Dedifferentiated amniotic fluid mesenchymal stem cell (primary cell): Measurements from ENCODE around the gene DHCR7.

Experiments used
- DNase-seq: peaks from one replicate; pipeline ENCODE4 v3.0.0-alpha.2; 2016; ENCODE audit errors: extremely low spot score

Gene DHCR7

DNA sequence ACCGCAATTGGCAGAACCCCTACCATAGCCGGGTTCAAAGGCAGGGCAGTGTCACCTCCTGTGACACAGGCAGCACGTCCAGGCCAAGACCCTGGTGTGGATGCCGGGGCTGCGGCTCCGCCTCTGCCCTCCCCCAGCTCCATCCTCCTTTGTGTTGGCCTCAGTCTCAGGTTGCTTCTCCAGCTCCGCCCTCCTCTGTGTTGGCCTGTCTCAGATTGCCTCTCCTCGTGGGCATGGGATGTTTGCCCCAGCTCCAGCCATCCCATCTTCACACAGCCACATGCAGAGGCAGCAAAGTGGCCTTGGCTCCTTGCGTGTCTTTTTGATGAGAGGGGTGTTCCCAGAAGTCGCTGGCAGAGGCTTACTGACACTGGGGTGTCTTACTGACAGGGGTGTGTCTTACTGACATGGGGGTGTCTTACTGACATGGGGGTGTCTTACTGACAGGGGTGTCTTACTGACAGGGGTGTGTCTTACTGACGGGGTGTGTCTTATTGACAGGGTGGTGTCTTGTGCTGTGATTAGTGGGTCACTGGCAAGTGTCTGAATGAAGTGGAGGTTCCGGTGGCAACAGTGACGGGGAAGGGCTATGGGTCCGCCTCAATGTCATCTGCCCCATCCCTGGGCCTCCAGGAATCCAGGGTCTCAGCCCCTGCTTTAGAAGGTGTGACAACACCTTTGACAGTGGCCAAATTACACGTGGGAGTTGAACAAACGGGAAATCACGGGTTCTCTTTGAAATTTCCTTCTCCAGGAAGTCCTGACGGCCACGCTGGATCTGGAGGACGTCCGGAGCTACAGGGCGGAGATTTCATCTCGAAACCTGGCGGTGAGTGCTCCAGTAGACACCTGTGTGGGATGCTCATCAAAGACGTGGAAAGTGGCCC, 29.7 kb upstream of the DHCR7 start:
- no peak for DNase-seq

DNA sequence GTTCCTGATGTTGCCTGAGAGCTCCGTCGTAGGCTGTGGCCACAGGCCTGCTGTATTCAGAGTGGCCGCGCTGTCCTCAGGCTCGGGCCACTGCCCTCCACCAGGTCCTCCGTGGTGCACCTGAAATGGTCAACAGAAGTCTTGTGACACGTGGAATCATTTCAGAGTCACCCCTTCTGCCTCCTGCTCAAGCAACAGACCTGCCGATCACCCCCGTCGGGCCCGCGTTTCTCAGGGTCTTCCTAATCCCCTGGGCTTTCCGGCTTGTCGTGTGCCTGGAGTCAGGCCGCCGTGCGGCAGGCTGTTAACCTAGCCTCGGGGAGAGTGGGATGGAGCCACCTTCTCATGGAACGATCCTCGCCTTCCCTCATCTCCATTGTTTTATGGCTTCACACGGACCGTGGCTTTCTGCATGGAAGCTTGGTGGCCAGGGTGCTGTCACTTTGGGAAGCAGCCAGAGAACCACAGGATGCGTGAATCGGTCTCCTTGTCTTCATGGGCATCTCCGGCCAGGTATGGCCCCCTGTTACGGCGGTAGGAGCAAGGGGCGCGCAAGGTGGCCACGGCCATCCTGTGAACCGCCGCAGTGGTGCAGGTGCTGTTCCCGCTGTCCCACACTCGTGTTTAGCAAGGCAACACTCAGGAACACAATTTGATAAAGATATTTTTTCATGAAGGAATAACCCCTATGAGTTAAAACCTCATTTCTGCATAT, 28.9 kb upstream of the DHCR7 start:
- DNase-seq, result no peak

DNA sequence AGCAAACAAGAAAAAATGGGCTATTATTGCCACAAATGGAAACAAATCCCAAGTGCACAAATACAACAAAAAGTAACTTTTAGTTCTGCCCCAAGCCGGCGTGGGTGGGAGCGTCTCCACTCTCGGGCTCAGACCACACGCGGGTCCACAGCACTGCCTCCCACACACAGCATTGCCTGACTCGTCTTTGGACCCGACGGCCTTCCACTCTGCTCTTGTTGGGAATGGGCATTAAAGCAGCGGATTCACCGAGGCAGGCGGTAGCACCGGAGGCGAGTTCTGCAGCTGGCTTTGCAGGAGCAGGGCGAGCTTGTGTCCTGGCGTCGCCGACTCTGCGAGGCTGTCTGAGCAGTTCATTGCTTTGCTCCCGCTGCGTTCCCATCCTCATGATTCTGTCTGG, 27.8 kb upstream of the DHCR7 start:
- DNase-seq, result no peak

DNA sequence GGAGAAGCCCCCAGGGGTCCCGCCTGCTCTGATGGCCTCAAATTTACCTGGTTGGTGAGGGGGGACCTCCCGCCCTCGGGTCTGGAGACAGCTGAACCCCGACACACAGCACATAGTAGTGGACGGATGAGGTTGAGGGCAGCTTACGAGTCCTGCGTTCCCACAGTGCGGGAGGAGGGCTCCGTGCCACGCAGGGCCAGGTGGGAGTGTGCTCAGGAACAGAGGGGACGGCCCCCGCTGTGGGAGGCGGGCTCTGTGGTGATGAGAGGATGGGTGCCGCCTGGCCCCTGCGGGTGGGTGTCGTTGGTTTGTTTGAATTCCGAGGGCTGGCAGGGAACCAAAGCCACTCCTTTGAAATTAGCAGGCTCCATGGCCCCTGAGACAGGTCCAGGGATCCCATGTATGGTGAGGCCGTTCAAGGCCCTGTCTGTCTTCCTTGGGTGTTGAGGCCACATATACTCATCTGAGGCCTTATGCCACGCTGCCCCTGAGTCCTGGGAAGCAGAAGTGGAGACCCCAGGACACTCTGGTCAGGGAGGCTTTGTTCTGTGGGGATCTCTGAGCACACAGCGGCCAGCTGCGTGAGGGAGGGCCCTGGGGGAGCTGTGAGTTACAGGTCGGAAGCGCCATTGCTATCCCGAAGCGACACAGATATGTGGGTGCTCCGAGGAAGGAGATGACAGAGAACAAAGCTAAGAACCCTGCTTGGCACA, 26.7 kb upstream of the DHCR7 start:
- DNase-seq, result no peak

DNA sequence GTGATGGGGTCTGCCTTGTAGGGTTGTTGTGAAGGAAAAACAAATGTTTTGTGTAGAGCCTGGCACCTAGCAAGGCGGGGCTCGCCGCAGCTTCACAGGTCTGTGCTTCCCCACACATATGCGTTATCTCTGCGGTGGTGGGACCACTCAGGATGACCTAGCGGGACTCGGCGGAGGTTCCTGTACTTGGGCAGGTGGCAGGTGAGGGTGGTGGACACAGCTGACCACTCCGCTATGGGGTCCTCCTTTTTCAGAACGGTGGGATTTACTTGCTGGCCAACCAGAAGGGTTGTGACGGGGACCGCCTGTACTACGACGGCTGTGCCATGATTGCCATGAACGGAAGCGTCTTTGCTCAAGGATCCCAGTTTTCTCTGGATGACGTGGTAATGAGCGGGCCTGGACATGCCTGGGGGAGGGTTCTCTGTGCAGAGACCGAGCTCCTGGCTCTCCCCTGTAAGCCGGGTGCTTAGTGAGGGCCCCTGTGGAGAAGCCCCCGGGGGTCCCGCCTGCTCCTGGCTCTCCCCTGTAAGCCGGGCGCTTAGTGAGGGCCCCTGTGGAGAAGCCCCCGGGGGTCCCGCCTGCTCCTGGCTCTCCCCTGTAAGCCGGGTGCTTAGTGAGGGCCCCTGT, 26.1 kb upstream of the DHCR7 start:
- no peak for DNase-seq

- no peak for DNase-seq
Measured at GRCh38 chr11:71473793-71474080, 25.5 kb upstream of the DHCR7 start.

- no peak for DNase-seq
Measured at GRCh38 chr11:71472941-71473792, 25.0 kb upstream of the DHCR7 start.

GRCh38 chr11:71472357-71472885, 24.2 kb upstream of the DHCR7 start:
- DNase-seq, result no peak

DNA sequence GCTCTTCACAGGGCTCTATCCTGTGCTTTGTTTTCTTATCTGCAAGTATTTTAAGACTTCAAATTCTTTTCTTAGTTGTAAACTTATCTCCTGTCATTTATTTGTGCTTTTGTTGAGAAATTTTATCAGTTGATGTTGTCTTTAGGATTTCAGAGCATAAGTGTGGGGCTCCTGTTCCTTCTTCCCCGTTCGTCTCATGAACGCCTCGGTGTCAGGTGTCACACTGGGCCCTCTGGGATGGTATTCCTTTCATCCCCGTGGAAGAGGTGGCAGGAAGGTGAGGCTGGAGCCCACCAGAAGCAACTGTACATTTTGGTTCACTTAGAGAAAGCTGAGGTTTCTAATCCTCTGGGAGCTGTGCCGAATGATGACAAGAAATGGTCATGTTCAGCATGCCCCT, 22.8 kb upstream of the DHCR7 start:
- DNase-seq, result no peak

DNA sequence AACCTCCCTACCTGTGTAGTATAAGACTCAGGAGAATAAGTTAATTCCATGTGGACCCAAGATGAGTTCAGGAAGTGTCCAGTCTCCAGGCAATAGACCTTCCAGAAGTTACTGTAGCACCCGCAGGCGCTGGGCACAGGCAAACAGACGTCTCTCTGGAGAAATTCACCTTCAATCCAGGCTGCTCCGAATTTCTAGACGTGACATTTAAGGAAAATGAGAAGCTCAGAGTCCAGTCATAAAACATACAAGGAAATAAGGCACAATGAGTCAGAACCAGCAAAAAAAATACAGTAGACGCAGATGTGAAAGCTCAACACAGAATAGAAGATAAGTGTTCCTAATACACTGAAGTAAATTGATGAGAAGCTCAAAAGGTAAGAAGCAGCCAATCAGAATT, 19.0 kb upstream of the DHCR7 start:
- DNase-seq, result no peak

DNA sequence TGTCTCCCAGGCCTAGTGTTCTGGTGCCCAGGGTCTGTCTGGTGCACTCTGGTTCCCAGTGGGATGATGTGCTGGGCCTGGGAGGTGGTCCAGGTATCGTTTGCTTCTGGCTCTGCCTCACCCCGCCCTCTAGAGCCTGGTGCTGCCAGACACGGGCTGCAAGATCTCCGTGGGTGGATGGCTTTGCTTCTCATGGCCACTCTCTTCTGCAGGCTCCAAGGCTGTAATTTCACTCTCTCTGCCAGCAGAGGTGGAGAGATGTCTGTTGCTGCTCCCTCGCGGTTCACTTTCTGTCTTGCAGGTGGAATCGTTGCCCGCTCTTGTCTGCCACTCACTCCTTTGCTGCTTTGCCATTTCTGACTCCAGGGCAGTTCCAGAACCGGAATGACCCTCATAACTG, 18.2 kb upstream of the DHCR7 start:
- DNase-seq, result no peak

DNA sequence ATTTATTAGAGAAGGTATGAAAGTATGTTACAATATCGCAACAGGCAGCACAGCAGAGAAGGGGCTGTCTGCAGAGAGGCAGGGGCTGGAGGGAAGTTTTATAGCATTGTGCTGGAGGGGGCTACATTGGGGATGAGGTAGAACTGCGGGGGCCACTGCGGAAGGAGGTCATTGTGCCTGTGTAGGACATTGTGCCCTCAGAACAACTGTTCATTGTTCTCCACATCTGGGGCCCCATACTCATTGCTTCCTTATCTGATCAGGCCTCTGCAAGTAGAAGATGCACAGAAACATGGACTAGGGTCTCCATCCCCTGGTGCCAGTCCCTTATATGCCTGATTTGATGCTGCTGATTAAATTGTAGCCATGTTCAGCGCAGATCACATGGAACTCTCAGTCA, 16.9 kb upstream of the DHCR7 start:
- no peak for DNase-seq

- DNase-seq, result no peak
Measured at GRCh38 chr11:71463331-71464211, 15.4 kb upstream of the DHCR7 start.

- no peak for DNase-seq
Measured at GRCh38 chr11:71462726-71463125, 14.5 kb upstream of the DHCR7 start.

- no peak for DNase-seq
Measured at GRCh38 chr11:71461696-71462095, 13.5 kb upstream of the DHCR7 start.

DNA sequence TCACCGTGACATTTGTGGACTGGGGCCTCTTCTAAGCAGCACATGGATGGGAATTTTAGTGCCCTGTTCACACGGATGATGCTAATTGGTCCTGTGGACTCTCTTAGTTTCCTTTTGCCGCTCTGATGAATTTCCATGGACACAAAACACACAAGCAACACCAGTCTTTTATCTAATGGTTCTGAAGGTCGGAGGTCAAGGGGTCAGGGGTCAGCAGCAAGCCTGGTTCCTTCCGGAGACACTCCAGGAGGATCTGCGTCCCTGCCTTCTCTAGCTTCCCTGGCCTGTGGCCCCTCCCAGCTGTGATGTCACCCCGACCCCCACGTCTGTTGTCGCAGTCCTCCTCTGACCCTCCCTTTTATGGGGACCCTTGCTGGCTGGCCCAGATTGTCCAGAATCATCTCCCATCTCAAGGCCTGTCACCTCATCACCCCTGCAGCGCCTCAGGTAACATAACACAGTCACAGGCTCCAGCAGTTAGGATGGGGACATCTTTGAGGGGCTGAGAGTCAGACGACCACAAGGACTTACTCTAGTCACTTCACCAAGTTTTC, 11.7 kb upstream of the DHCR7 start:
- DNase-seq, result no peak

DNA sequence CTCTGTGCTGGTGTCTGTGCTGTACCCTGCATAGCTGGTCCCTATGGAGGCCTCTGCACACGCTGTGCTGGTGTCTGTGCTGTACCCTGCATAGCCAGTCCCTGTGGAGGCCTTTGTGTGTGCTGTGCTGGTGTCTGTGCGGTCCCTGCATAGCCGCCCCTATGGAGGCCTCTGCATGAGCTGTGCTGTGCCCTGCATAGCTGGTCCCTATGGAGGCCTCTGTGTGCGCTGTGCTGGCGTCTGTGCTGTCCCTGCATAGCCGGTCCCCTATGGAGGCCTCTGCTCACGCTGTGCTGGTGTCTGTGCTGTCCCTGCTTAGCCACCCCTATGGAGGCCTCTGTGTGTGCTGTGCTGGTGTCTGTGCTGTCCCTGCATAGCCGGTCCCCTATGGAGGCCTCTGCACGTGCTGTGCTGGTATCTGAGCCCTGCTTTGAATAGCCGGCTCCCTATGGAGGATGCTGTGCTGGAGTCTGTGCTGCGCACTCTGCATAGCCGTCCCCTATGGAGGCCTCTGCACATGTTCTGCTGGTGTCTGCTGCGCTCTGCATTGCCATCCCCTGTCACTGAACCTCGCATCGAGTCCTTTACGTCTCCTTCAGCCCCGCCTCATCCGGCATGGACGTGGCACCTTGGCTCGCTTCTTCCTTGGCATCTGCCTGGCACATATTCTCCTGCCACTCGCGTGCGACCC, 11.0 kb upstream of the DHCR7 start:
- DNase-seq, result no peak

DNA sequence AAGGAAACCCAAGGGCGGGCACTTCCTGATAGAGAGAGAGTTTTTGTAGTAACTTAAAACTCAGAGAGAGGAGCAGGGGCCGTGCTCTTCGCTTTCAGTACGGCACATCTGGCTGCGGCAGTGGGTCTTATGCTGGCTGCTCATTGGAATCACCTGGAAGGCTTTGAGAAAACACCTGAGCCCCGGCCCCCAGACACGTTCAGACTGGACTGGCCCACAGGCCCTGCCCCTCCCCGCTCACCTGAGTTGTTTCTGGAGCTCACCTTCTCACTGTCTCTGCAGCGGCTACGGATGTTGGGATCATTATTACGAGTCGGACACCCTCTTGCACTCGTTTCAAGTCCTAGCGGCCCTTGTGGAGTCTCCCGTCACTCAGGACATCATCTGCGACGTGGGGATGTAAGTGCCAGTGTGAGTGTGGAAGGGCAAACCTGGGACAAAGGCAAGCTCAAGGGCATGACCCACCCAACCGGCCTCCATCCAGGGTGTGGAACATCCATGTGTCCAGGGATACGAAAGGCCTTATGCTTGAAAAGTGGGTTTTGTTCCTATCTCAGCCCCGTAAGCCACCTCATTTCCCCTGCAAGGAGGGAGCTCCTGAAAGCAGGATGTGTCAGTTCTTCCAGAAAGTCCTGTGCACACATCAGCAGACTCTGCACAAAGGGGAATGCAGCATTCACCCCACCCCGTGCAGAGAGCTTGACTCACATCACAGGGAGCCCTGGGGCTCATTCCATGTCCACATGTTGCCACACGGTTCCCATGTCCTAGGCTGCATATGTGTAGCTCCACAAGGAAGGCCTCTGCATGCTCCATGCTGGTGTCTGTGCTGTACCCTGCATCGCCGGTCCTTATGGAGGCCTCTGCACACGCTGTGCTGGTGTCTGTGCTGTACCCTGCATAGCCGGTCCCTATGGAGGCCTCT, 10.2 kb upstream of the DHCR7 start:
- no peak for DNase-seq
